ENCODE data around the gene TEKTIP1. TPM values are rescaled to one million over a fixed set of nuclear protein-coding genes. Genes with fewer than 3 reads are reported as not detected.

The TEKTIP1 gene
- total RNA-seq (2022; extraction: Qiagen RNA extraction; ENCODE audit: low read depth): 0.16 TPM in 1 of 5 replicates, not detected in the others

GRCh38 chr19:3538965-3539755, at the start of gene TEKTIP1:
Gene TEKTIP1, plus strand, starts transcription at chr19:3539174. Its CDS starts 4 bp downstream, at chr19:3539178.

GRCh38 chr19:3500429-3501101, 38.4 kb upstream of the TEKTIP1 start, which contains the start of gene DOHH:
Gene DOHH, minus strand, starts transcription at chr19:3500674. Its CDS starts 3,860 bp downstream, at chr19:3496814.

GRCh38 chr19:3505598-3506383, 33.2 kb upstream of the TEKTIP1 start, which contains the start of gene FZR1:
Gene FZR1, plus strand, starts transcription at chr19:3506311. Its CDS starts 16,679 bp downstream, at chr19:3522990.

DNA sequence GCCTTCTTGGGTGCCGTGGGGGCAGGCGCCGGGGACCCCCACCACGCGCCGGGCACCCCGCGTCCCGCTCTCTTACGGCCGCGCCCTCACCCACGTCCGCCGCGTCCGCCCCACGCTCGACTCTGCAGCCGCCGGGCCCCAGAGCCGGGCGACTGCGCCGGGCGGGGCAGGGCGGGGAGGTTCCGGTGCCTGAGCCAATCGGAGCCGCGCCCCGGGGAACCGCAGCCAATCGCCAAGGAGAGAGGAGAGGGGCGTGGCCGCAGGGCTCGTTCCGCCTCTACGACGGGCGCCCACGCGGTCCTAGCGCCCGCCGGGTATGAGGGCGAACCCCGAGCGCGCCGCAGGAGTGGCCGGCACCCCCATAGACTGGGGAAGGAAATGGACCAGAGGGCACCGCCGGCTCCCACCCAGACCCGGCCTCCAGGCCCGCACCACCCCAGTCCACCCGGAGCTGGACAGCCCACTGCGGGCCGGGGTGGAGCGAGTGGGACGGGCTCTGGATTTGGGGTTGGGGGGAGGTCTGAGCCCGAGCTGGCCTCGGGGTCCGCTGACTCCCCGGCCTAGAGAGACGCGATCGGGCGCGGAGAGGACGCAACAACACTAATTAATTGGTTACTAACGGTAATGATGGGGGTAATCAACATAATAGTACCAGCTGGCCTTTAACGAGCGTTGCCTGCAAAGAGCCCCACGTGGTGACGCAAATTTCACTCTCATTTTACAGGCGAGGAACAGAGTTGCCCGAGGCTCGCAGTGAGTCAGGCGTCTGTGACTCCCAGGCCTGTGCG, 18.7 kb downstream of the TEKTIP1 start, which contains the start of gene MFSD12:
TSS of gene MFSD12 (minus strand) at position 126 of the 788 bp plus-strand sequence. CDS start 183 bp downstream, outside the sequence.

DNA sequence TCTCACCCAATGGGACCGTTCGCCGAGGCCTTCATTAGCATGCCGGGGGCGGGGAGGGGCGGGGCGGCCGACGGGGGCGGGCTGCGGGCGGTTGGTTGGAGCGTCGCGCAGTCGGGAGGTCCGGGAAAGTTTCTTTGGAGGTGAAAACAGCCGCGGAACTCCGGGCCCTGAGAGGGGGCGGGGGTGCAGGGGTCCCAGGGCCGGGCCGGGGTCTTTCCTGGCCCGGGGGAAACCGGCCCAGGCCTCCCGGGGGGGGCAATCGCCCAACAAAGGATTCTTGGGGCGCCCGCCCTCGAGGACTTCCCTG, 33.8 kb downstream of the TEKTIP1 start, which contains the start of gene HMG20B:
TSS of gene HMG20B (plus strand) at position 90 of the 307 bp plus-strand sequence. CDS start 366 bp downstream, outside the sequence.

DNA sequence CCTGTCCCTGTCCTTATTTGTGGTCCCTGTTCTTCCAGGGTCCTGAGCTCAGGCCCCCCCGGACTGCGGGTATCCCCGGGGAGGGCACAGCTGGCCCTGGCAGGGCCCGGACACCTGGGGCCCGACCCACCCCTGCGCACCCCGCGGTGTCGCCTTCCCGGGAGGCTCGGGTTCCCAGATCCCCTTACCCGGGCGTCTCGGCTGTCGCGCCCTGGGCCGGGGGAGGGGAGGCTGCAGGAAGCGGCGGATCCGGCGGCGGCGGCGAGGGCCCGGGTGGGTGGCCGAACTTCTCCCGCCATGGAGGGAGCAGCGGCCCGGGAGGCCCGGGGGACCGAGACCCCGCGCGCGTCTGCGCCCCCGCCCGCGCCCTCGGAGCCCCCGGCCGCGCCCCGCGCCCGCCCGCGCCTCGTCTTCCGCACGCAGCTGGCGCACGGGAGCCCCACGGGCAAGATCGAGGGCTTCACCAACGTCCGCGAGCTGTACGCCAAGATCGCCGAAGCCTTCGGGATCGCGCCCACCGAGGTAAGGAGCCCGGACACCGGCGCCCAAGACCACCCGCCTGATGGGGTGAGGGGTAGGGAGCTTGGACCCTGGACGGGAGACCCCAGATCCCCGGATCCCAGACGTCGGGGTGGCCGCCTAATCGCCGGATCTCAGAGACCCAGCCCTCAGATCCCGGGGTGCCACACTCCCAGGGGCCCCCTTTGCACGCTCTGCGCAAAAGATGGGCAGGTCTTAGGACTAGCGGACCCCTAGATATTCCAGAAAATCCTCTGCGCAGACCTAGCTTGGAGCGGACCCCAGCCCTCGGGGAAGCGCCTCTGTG, 46.5 kb downstream of the TEKTIP1 start, which contains the start of gene GIPC3:
TSS of gene GIPC3 (plus strand) at position 178 of the 826 bp plus-strand sequence. CDS start at position 298, 120 bp downstream.

Other genes with a start within 250 kb of the TEKTIP1 start
- gene NFIC, start 172.6 kb upstream of the TEKTIP1 start, total RNA-seq (2022; extraction: Qiagen RNA extraction; ENCODE audit: low read depth): 33.9 to 51.5 TPM (median 40.4 TPM) in 5 replicates
- 0.45 to 0.97 TPM (median 0.62 TPM) in 5 replicates for gene SMIM24, start 58.6 kb upstream of the TEKTIP1 start, total RNA-seq (2022; extraction: Qiagen RNA extraction; ENCODE audit: low read depth)
- not detected in 5 replicates for gene SMIM44, start 55.7 kb upstream of the TEKTIP1 start, total RNA-seq (2022; extraction: Qiagen RNA extraction; ENCODE audit: low read depth)
- 11.3 to 21.5 TPM (median 16.8 TPM) in 5 replicates for gene DOHH, start 38.5 kb upstream of the TEKTIP1 start, total RNA-seq (2022; extraction: Qiagen RNA extraction; ENCODE audit: low read depth)
- 21.8 to 35.0 TPM (median 29.2 TPM) in 5 replicates for gene FZR1, start 32.9 kb upstream of the TEKTIP1 start, total RNA-seq (2022; extraction: Qiagen RNA extraction; ENCODE audit: low read depth)
- 137 to 186 TPM (median 169 TPM) in 5 replicates for gene MFSD12, start 18.4 kb downstream of the TEKTIP1 start, total RNA-seq (2022; extraction: Qiagen RNA extraction; ENCODE audit: low read depth)
- 42.1 to 71.9 TPM (median 58.4 TPM) in 5 replicates for gene HMG20B, start 33.8 kb downstream of the TEKTIP1 start, total RNA-seq (2022; extraction: Qiagen RNA extraction; ENCODE audit: low read depth)
- gene GIPC3, start 46.3 kb downstream of the TEKTIP1 start, total RNA-seq (2022; extraction: Qiagen RNA extraction; ENCODE audit: low read depth): 0.19 to 0.33 TPM (median 0.25 TPM) in 5 replicates
- gene TBXA2R, start 67.7 kb downstream of the TEKTIP1 start, total RNA-seq (2022; extraction: Qiagen RNA extraction; ENCODE audit: low read depth): 0.59 to 1.1 TPM (median 0.65 TPM) in 5 replicates
- gene CACTIN, start 87.6 kb downstream of the TEKTIP1 start, total RNA-seq (2022; extraction: Qiagen RNA extraction; ENCODE audit: low read depth): 12.2 to 20.1 TPM (median 18.8 TPM) in 5 replicates
- gene PIP5K1C, start 161.3 kb downstream of the TEKTIP1 start, total RNA-seq (2022; extraction: Qiagen RNA extraction; ENCODE audit: low read depth): 7.4 to 14.1 TPM (median 11.5 TPM) in 5 replicates
- 0.38 to 0.73 TPM (median 0.53 TPM) in 5 replicates for gene TJP3, start 169.2 kb downstream of the TEKTIP1 start, total RNA-seq (2022; extraction: Qiagen RNA extraction; ENCODE audit: low read depth)
- 9.3 to 15.0 TPM (median 13.3 TPM) in 5 replicates for gene APBA3, start 222.5 kb downstream of the TEKTIP1 start, total RNA-seq (2022; extraction: Qiagen RNA extraction; ENCODE audit: low read depth)
- gene MRPL54, start 223.5 kb downstream of the TEKTIP1 start, total RNA-seq (2022; extraction: Qiagen RNA extraction; ENCODE audit: low read depth): 61.7 to 79.2 TPM (median 66.2 TPM) in 5 replicates
- gene RAX2, start 233.1 kb downstream of the TEKTIP1 start, total RNA-seq (2022; extraction: Qiagen RNA extraction; ENCODE audit: low read depth): not detected in 5 replicates
- 0.82 to 1.9 TPM (median 1.1 TPM) in 5 replicates for gene MATK, start 247.2 kb downstream of the TEKTIP1 start, total RNA-seq (2022; extraction: Qiagen RNA extraction; ENCODE audit: low read depth)

Data from A549 treated with DMSO at 1 μM for 4 hours (cell line).